GM18526 (cell line): ENCODE measurements around the gene MED15.

Experiments
- POLR2A ChIP-seq: IDR thresholded peaks from 3 replicates; pipeline ENCODE4 v1.6.1; 2011; ENCODE audit not compliant: insufficient read length; ENCODE audit errors: extremely low read depth

MED15 gene

DNA sequence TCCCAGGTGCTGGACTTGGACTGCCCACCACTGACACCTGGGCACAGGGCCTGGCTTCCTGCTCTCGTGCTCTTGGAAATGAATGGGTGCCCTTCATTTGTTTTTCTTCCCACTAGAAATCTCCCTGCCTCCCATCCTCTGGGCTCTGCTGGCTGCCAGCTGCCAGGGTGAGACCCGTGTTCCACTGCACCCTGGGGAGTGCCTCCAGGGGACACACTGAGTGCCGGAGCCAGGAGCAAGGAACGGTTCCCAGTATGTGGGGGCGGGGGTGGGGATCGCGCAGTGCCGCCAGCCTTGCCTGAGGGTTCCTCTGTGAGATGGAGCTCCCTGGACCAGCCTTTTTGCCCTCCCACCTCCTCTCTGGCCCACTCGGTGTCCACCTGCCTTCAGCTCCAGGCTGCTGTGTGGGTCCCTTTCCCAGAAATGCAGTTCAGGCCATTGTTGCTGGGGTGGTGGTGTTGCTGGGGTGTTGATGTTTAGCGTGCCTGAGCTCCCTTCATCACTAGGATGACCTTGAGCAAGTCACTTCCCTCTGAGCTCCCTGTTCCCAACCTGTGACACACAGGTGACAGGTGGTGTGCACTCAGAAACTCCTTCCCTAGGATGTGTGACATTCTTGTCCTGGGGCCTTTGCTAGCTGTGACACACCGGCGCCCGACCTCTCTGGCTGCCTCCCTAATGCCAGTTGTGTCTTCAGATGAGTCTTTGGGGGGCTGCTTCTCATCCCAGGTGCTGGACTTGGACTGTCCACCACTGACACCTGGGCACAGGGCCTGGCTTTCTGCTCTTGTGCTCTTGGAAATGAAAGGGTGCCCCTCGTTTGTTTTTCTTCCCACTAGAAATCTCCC is 72.1 kb downstream of the MED15 start:
- no peak for TF ChIP-seq POLR2A

- TF ChIP-seq POLR2A = no peak
Measured at GRCh38 chr22:20580179-20580578, 72.8 kb downstream of the MED15 start.

- no peak for TF ChIP-seq POLR2A
Measured at GRCh38 chr22:20580611-20581502, 73.4 kb downstream of the MED15 start.

- no peak for TF ChIP-seq POLR2A
Measured at GRCh38 chr22:20581503-20582170, 74.2 kb downstream of the MED15 start.

DNA sequence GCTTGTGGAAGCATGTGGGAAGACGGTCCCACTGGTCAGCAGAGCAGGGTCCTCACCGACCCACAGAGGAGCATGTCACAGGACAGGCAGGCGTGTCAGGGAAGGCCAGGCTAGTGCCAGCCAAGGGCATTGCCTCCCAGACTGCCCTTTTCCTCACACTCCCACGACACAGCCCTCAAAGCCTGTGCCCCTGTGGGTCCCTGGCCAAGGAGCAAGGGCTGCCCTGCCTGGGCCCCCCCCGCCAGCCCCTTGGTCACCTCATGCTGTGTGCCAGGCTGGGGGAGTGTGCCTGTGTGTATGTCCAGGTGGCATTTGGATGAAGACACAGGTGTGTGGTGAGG is 74.7 kb downstream of the MED15 start:
- TF ChIP-seq POLR2A = no peak

DNA sequence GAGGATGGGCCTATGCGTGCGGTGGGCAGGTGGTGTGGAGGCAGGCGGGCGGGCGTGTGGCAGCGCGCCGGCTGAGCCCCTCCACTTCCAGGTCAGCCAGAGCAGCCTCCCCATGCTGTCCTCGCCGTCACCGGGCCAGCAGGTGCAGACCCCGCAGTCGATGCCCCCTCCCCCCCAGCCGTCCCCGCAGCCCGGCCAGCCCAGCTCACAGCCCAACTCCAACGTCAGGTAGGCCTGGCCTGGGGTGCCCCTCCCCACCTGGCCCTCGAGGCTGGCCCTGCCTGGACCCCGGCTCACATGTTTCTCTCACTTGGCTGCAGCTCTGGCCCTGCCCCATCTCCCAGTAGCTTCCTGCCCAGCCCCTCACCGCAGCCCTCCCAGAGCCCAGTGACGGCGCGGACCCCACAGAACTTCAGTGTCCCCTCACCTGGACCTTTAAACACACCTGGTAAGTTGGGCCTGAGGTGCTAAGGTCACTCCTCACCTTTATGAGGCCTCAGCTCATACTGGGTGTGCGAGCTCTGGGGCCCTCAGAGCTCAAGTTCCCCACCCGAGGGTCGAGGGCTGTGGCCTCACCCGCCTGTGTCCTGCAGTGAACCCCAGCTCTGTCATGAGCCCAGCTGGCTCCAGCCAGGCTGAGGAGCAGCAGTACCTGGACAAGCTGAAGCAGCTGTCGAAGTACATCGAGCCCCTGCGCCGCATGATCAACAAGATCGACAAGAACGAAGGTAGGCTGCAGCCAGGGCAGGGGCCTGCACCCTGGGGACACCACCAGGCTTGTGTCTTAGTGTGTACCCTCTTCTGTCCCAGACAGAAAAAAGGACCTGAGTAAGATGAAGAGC is 75.3 kb downstream of the MED15 start:
- TF ChIP-seq POLR2A = no peak

- no peak for TF ChIP-seq POLR2A
Measured at GRCh38 chr22:20583471-20583922, 76.1 kb downstream of the MED15 start.

- no peak for TF ChIP-seq POLR2A
Measured at GRCh38 chr22:20584029-20584871, 76.8 kb downstream of the MED15 start.

DNA sequence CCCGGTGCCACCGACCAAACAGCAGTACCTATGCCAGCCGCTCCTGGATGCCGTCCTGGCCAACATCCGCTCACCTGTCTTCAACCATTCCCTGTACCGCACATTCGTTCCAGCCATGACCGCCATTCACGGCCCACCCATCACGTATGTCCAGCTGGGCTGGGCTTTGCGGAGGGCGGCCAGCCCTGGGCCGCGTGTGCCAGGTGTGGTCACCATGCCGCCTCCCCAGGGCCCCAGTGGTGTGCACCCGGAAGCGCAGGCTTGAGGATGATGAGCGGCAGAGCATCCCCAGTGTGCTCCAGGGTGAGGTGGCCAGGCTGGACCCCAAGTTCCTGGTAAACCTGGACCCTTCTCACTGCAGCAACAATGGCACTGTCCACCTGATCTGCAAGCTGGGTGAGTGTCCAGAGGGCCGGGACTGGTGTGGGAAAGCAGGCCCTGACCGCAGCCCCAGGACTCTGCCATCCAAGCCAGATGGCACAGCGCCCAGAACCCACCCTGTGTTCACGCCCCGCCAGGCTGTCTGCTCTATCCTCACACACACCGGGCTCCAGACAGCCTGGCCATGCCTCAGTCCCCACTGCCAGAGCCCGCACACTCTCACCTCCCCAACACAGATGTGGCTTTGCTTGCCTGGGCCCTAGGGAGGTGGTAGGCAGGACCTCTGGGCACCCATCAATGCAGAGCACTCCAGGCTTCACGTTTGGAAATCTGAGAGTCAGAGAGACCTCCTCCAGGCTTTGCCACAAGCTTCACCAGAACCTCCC is 77.6 kb downstream of the MED15 start:
- TF ChIP-seq POLR2A = no peak

GRCh38 chr22:20585639-20586402 is 78.4 kb downstream of the MED15 start:
- TF ChIP-seq POLR2A = no peak

- no peak for TF ChIP-seq POLR2A
Measured at GRCh38 chr22:20586403-20586745, 79.0 kb downstream of the MED15 start.

DNA sequence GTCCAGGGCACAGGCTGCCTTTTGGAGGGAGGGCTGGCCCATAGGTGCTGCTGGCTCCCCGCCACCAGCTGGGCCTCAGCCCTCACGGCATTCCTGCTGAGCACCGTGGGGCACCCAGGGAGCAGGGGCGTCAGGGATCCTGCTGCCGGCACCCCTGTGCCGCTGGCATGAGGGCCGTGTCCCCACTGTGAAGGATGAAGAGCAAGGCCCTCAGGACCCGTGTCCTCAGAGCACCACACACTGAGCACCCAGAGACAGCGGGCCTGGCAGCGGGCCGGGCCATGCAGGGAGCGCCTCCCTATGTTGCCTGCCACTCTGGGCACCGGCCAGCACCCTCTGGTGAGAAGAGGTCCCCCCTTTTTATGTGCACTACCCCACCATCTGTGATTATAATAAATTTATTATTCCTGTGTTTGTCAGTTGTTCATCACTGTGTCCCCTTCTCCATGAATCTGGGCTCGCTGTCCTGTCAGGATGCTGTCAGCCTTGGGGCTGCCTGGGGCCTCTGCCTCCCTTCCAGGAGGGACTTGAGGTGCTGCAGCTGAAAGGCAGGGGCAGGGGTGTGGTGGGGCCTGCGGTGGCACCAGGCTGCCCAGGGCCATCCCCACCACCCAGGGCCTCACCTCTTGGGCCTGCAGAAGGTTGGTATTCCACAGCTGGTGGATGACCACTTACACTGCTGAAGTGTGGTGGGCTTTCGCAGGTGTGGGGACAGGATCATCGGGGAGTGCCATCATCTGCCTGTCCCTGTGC is 80.0 kb downstream of the MED15 start:
- no peak for TF ChIP-seq POLR2A
